SK-N-SH treated with all-trans-retinoic acid at 6 μM for 48 hours (cell line): ENCODE measurements around the gene OSBPL2.

ENCODE experiments used
- ARNTL ChIP-seq: fragments of 450-650 bp; formaldehyde crosslinking; IDR thresholded peaks from 2 replicates; pipeline ENCODE4 v1.5.0; 2020; ENCODE audit warnings: low read depth, mild to moderate bottlenecking, moderate library complexity, borderline replicate concordance
- ESRRG ChIP-seq: fragments of 250-450 bp; sonication (Bioruptor Pico); IDR thresholded peaks from 2 replicates; pipeline ENCODE4 v1.6.1; 2021; ENCODE audit warnings: mild to moderate bottlenecking
- PPARA ChIP-seq: fragments of 250-450 bp; sonication (Bioruptor Pico); IDR thresholded peaks from 2 replicates; pipeline ENCODE4 v1.5.0; 2020; ENCODE audit warnings: mild to moderate bottlenecking, borderline replicate concordance
- TCF4 ChIP-seq: fragments of 250-450 bp; sonication (Bioruptor Pico); IDR thresholded peaks from 2 replicates; pipeline ENCODE4 v1.8.0; 2021; ENCODE audit warnings: mild to moderate bottlenecking, moderate library complexity, borderline replicate concordance
- TOX ChIP-seq: fragments of 250-450 bp; sonication (Bioruptor Pico); IDR thresholded peaks from 2 replicates; pipeline ENCODE4 v1.8.0; 2021; ENCODE audit warnings: mild to moderate bottlenecking, moderate library complexity, borderline replicate concordance
- ZC3H10 ChIP-seq: fragments of 250-450 bp; sonication (Bioruptor Pico); IDR thresholded peaks from 2 replicates; pipeline ENCODE4 v1.5.1; 2021; ENCODE audit warnings: mild to moderate bottlenecking, moderate library complexity
- ZNF70 ChIP-seq: fragments of 450-650 bp; formaldehyde crosslinking; IDR thresholded peaks from 2 replicates; pipeline ENCODE4 v1.5.0; 2020; ENCODE audit warnings: mild to moderate bottlenecking, moderate library complexity
- TF ChIP-seq, protein P1 (sequence below): fragments of 250-450 bp; sonication (Bioruptor Pico); IDR thresholded peaks from 2 replicates; pipeline ENCODE4 v1.8.0; 2021; ENCODE audit warnings: low read depth, mild to moderate bottlenecking, moderate library complexity, borderline replicate concordance
- TF ChIP-seq, protein P2 (sequence below): fragments of 250-450 bp; sonication (Bioruptor Pico); IDR thresholded peaks from 2 replicates; pipeline ENCODE4 v1.8.0; 2020; ENCODE audit warnings: mild to moderate bottlenecking, moderate library complexity, borderline replicate concordance

DNA sequence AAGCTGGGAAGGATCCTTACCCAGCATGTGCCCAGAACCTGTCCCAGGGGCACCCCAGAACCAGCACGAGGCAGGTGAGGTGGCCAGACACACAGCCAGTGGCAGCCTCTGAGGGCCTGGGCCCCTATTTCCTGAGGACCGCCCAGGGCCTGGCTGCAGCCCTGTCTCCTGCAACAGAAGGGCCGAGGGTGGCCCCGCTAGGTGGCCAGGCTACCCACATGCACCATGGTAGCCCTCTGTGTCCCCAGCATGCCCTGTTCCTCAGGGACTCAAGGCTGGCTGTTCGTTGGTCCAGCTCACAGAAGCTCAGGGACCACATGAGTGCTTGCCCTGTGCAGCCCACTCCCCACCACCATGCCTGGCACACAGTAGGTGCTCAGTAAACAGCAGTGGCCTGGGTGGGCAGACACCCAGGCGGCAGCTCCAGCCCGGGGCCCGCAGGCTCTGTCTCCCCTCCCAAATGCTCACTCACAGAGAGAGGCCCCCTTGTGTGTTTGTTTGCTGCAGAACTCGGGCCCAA, 26.5 kb upstream of the OSBPL2 start:
- TF ChIP-seq, protein P1, sequence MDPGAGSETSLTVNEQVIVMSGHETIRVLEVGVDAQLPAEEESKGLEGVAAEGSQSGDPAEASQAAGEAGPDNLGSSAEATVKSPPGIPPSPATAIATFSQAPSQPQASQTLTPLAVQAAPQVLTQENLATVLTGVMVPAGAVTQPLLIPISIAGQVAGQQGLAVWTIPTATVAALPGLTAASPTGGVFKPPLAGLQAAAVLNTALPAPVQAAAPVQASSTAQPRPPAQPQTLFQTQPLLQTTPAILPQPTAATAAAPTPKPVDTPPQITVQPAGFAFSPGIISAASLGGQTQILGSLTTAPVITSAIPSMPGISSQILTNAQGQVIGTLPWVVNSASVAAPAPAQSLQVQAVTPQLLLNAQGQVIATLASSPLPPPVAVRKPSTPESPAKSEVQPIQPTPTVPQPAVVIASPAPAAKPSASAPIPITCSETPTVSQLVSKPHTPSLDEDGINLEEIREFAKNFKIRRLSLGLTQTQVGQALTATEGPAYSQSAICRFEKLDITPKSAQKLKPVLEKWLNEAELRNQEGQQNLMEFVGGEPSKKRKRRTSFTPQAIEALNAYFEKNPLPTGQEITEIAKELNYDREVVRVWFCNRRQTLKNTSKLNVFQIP (CRISPR knock-in tag) = no peak
- no peak for TF ChIP-seq TOX (CRISPR knock-in tag)
- TF ChIP-seq, protein P2, sequence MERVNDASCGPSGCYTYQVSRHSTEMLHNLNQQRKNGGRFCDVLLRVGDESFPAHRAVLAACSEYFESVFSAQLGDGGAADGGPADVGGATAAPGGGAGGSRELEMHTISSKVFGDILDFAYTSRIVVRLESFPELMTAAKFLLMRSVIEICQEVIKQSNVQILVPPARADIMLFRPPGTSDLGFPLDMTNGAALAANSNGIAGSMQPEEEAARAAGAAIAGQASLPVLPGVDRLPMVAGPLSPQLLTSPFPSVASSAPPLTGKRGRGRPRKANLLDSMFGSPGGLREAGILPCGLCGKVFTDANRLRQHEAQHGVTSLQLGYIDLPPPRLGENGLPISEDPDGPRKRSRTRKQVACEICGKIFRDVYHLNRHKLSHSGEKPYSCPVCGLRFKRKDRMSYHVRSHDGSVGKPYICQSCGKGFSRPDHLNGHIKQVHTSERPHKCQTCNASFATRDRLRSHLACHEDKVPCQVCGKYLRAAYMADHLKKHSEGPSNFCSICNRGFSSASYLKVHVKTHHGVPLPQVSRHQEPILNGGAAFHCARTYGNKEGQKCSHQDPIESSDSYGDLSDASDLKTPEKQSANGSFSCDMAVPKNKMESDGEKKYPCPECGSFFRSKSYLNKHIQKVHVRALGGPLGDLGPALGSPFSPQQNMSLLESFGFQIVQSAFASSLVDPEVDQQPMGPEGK = no peak
- TF ChIP-seq ZC3H10 (CRISPR knock-in tag) = no peak
- TF ChIP-seq ESRRG (CRISPR knock-in tag) = no peak
- TF ChIP-seq PPARA (CRISPR knock-in tag) = no peak
- no peak for TF ChIP-seq ZNF70 (CRISPR knock-in tag)
- TF ChIP-seq TCF4 (CRISPR knock-in tag) = no peak
- TF ChIP-seq ARNTL (CRISPR knock-in tag) = no peak
